Fibroblast of pulmonary artery (primary cell): ENCODE data around the gene JDP2.

Source experiments
- DNase-seq: peaks from one replicate; pipeline ENCODE4 v3.0.0-alpha.2; 2010; ENCODE audit warnings: low read depth
- H3K4me3 ChIP-seq: replicated peaks from 2 replicates; pipeline ENCODE4 v1.5.1; 2011; ENCODE audit warnings: low read depth, mild to moderate bottlenecking, control low read depth, low read length, moderate library complexity
- CTCF ChIP-seq: IDR thresholded peaks from 2 replicates; pipeline ENCODE4 v1.5.1; 2011; ENCODE audit warnings: mild to moderate bottlenecking, control low read depth, low read length, inconsistent platforms; ENCODE audit errors: missing control alignments

The JDP2 gene

GRCh38 chr14:75430116-75430515, 2.3 kb downstream of the JDP2 start:
- DNase-seq, result peak; percentile 73
- no peak for TF ChIP-seq CTCF
- peak overlapping the region; percentile 75 for H3K4me3 ChIP-seq

GRCh38 chr14:75430526-75430925, 2.7 kb downstream of the JDP2 start:
- H3K4me3 ChIP-seq, result peak overlapping the region; percentile 75
- peak; percentile 61 for DNase-seq
- no peak for TF ChIP-seq CTCF

- DNase-seq, result no peak
- H3K4me3 ChIP-seq, result peak overlapping the region; percentile 75
- no peak for TF ChIP-seq CTCF
Observed at GRCh38 chr14:75430976-75431375, 3.2 kb downstream of the JDP2 start.

- no peak for DNase-seq
- no peak overlapping the region for H3K4me3 ChIP-seq
- TF ChIP-seq CTCF, result no peak
Observed at GRCh38 chr14:75431827-75432226, 4.0 kb downstream of the JDP2 start.

GRCh38 chr14:75432411-75432810, 4.6 kb downstream of the JDP2 start:
- no peak overlapping the region for H3K4me3 ChIP-seq
- no peak for TF ChIP-seq CTCF
- no peak for DNase-seq

- TF ChIP-seq CTCF, result no peak
- no peak overlapping the region for H3K4me3 ChIP-seq
- no peak for DNase-seq
Observed at GRCh38 chr14:75433631-75434071, 5.8 kb downstream of the JDP2 start.

- no peak for TF ChIP-seq CTCF
- H3K4me3 ChIP-seq, result no peak overlapping the region
- no peak for DNase-seq
Observed at GRCh38 chr14:75434138-75434889, 6.5 kb downstream of the JDP2 start.
